Activated CD4-positive, alpha-beta T cell treated with anti-CD3 and anti-CD28 coated beads, Interleukin-2, amount 50 U/mL, for 24 hours (primary cell): ENCODE data around the gene ALKBH4.
A peak's percentile ranks its signal among the peaks of the same experiment; 100 is the strongest.
"Not testable (repeated sequence)": the region's sequence is repeated elsewhere in the genome, so short reads cannot be mapped to it uniquely, and the experiment has no call there.

Experiments
- DNase-seq, 2 donors: peaks; one replicate each; pipeline ENCODE4 v3.0.0-alpha.2; 2020; ENCODE audit warnings: low read depth in 1 of 2, low spot score in 1 of 2

Gene ALKBH4

DNA sequence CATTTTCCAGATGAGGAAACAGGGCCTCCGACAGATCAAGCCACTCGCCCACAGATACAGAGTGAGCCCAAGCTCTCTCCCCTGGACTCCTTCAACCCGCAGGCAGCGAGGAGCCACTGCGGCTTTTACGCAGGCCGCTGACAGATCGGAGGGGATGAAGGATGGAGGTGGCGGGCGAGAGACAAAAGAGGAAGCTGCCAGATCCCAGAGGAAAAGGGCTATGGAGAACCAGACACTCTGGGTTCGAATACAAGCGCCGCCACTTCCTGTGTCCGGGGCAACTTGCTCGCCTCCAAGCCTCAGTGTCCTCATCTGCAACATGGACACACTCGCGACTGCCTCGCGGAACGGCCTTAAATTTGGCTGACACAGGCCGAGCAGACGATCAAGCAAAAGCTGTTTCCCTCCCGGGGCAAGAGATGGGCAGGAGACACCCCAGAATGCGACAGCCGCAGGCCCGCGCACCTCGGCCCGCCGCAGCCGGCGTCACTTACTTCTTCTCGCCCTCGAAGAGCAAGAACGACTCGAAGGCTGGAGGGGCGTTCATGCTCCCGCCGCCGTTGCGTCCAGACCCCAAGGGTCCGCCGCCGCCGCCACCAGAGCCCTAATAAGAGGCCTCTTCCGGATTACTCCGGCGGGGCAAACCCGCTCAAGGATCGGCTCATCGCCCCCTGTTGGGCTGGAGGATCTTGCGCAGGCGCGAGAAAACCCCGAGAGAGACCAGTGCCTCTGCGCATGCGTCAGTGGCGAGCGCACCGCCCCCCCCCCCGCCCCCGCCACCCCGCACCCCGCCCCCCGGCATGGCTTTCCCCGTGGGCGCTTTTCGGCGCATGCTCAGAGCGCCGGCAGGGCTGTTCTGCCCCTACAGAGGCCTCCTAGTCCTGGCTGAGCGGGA, 13.9 kb upstream of the ALKBH4 start, which contains the start of gene POLR2J:
TSS of gene POLR2J (minus strand) at position 609 of the 895 bp plus-strand sequence. CDS start at position 547, 62 bp downstream.
- DNase-seq: peak; percentile 82 to 86

DNA sequence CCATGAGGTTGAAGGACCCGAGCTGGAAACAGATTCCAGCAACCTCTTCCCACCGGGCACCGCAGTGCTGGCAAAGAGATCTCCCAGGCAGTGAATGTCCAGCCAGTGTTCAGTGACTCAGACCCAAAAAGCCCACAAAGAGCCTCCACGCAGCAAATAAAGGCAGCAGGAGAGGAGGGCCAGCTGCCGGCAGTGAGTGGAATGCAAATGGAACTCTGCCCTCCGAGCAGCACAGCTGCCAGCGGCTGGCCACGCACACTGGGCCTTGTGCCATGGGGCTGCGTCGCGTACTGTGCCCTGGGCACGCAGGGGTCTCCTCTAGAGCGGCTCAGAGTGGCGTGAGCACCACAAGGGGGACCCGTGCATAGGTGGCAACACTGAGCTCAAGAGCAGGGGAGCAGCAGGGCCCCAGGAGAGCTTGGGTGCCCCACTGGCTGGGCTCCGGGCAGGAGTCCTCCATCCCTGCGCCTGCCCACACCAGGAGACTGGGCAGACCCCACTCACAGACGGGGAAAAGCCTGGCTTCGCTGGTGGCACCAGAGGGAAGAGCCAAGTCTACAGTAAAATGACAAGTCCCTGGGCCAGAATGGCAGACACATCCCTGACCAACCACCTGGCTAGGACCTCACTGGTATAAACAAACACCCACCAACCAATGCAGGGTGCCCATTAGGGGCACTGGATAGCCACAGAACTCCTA, 10.2 kb upstream of the ALKBH4 start:
- DNase-seq: not testable (repeated sequence)

DNA sequence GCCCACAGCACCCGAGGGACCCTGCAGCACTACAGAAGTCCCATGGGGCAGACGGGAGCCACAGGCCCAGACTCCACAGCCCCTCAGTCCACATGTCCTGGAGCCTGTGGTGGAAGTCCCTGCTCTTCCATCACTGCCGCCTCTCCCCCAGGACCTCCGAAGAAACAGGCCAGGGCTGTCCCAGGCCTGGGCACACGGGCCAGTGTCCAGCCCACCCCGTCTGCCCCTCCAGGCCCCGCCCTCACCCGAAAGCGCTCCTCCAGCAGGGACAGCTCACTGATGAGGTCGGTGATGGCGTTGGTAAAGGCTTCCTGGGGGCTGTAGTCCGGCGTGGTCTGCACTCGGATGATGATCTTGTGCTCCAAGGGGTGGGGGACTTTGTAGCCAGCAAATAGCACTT, 9.5 kb upstream of the ALKBH4 start:
- not testable (repeated sequence) for DNase-seq

DNA sequence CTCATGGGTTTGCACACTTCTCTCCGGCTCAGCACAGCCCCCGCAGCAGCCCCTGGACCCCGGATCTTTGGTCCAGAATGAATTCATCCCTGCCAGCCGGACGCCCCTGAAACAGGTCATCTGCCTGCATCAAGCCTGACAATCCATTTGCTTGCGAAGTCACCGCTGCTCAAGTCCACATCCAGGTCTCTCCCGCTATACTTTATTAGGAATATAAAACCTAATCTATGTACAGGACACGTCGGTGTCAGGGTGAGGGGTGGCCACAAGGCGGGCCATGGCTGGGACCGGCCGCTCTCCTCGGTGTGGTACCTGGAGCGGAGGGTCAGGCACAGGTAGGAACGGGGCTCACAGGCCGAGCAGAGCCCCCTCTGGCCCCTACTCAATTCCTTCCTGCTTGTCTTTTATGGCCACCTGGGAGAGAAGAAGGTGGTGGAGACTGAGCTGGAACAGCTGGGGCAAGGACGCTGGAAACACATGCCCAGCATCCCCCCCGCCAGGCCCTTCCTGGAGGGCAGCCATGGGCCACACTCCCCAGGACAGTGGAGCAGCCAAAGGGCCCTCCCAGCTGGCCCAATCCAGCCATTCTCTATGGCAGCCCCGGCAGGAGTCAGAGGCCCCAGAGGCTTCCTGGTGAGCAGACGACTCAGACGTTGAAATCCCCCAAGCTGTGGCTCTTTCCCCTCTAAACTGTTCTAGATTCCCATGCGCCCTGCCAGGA, 8.8 kb upstream of the ALKBH4 start:
- DNase-seq: no peak

DNA sequence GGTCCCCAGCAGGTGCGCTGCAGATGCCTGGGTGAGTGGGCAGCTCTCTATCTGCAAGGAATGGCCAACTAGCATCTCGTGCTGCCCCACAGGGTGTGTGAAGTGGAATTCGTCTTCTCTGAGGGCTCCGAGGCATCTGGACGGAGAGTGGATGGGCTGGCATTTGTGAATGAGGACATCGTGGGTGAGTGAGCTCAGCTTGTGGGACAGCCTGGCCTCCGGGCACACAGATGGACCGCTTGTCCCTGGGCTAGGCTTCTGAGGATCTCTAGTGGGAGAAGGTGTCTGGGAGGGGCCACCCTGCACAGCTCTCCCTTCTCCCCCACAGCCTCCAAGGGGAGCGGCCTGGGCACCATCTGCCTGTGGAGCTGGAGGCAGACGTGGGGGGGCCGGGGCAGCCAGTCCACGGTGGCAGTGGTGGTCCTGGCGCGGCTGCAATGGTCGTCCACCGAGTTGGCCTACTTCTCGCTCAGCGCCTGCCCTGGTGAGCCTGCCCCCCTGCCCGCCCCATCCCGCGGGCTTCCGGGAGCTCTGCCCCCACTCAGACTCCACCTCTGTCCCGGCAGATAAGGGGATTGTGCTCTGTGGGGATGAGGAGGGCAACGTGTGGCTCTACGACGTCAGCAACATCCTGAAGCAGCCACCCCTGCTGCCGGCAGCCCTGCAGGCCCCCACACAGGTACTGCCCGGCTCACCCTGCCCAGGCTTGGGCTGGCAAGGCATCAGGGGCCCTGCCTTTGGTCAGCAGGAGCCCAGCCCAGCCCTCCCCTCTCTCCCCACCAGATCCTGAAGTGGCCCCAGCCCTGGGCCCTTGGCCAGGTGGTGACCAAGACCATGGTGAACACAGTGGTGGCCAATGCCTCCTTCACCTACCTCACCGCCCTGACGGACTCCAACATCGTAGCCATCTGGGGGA, 7.7 kb upstream of the ALKBH4 start:
- DNase-seq: no peak

DNA sequence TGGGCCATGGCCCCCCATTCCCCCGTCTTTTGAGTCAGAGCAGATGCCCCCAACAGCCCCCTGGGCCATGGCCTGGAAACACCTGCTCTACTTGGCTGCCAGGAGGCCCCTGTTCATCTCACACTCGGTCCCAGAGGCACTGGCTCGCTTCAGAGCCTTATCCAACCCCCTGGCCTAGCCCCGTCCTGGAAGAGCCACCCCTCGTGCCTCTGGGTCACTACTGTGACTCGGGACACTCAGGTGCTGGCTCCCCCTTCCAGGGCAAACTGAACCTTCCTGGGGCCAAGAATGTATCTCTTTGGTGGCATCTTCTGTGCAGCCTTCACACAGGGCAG, 7.1 kb upstream of the ALKBH4 start:
- DNase-seq: no peak

DNA sequence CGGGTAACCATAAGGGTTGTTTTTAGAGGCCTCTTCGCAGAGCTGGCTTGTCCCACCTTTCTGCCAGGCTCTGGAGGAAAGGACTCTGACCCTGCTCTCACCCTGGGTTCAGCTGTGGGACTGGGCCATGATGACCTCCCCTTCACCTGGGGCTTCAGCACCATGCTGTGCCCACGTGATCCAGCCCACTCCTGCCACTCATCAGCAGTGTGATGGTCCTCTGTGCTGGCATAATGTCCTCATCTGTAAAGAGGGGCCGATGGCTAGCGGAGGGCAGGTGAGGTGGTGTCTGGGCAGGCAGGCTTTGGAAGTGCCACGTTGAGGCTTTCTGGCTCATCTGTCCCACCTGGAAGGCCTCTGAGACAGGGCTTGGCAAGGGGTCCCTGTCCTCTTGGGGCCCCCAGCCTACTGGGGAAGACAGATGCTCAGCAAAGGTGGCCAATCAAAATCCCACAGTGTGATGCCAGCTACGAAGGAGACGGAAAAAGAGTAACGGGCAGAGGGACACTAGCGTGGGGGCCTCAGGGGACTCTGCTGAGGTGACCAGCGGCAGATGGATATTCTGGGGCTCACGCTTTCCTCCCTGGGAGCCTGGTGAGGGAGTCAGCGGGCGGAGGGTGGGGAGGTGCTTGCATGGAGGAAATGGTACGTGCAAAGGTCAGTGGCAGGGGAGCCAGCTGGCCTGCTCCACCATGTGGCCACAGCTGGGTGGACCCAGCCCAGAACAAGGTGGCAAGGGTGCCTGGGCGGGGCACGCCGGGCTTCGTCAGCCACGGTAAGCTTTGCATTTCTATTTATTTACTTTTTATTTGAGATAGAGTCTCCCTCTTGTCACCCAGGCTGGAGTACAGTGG, 5.5 kb upstream of the ALKBH4 start:
- DNase-seq: no peak

DNA sequence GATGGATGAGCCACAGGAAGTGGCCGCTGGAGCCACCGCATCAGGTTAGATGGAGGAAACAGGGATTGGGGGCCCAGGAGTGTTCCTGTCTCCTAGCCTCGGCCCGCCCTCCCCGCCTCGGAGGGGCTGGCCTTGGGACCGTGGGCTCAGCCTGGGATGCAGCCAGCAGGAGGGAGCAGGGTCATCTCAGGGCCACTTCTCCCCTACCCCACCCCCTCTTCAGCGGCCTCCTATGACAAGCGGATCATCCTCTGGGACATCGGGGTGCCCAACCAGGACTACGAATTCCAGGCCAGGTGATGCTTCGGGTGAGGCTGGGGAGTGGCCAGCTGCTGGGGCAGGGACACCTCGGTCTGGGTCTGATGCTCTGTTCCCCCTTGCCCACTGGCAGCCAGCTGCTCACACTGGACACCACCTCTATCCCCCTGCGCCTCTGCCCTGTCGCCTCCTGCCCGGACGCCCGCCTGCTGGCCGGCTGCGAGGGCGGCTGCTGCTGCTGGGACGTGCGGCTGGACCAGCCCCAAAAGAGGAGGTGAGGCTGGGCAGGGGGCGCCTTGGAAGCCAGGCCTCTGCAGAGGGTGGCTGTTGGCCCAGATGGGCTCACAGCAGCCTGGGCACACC, 4.8 kb upstream of the ALKBH4 start:
- no peak for DNase-seq

DNA sequence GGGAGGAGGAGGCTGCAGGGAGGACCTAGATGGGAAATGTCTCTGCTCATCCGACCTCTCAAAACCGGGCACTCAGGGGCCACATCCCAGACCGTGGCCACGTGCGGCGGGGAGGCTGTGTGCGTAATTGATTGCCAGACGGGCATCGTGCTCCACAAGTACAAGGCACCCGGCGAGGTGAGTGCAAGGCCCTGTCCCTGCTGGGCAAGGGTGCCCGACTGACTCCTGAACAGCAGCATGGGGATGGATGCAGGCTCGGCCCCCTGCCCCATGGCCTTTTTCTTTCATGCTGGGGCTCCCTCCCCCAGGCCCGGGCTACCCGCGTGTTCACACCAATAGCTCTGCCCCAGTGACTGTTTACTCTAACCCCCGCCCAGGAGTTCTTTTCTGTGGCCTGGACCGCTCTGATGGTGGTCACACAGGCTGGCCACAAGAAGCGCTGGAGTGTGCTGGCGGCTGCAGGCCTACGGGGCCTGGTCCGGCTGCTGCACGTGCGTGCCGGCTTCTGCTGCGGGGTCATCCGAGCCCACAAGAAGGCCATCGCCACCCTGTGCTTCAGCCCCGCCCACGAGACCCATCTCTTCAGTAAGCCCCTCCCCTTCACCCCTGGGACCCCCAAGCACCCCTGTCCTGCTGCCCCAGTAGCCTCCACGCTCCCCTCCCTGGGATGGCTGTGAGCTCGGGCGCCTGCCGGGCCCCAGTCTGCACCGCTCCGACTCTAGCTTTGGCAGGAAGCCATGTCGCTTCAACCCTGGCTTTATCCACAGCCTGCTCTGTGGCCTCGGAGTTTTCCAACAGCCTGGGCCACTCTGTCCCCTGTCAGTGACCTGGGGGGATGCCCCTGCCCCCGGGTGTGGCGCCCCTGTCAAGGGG, 4.1 kb upstream of the ALKBH4 start:
- no peak for DNase-seq

DNA sequence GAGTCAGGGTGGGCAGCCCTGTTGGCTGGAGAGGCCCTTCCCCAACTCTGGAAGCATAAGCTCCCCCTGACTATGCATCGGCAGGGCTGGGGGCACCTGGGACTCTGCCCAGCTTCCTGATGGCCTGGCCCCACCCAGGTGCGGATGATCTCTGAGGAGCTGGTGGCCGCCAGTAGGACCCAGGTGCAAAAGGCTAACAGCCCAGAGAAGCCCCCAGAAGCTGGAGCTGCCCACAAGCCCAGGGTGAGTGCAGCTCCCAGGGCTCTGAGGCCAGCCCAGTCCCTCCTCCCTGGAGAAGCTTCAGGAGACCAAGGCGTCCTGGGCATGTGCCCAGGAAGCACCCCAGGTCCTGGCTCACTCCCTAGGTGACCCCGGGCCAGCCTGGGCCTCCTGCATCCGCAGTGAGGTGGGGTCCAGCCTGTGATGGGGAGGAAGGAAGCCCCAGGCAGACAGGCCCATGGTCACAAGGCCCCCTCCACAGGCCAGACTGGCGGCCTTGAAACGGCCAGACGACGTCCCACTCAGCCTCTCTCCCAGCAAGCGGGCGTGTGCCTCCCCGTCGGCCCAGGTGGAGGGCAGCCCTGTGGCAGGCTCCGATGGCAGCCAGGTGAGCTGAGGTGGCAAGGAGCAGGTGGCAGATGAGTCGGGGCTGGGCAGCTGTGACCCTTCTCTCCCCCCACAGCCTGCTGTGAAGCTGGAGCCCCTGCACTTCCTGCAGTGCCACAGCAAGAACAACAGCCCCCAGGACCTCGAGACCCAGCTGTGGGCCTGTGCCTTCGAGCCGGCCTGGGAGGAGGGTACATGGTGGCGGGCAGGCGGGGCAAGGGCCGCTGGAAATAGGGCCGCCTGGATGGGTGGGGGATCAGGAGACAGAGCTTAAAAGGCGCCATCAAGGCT, 3.2 kb upstream of the ALKBH4 start:
- no peak for DNase-seq

DNA sequence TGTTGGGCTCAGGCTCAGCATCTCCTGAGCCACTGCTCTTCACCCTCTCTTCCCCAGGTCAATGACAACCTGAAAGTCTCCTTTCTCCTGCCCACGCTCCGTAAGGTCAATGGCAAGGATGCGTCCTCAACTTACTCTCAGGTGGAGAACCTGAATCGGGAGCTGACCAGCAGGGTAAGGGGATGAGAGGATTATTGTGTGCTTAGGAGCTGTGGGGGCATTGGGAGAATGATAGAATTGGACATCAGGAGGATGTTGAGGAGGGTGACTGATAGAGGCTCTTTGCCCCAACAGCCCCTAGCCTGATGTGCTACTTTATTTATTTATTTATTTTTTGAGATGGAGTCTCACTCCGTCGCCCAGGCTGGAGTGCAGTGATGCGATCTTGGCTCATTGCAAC, 1.4 kb upstream of the ALKBH4 start:
- DNase-seq: no peak

DNA sequence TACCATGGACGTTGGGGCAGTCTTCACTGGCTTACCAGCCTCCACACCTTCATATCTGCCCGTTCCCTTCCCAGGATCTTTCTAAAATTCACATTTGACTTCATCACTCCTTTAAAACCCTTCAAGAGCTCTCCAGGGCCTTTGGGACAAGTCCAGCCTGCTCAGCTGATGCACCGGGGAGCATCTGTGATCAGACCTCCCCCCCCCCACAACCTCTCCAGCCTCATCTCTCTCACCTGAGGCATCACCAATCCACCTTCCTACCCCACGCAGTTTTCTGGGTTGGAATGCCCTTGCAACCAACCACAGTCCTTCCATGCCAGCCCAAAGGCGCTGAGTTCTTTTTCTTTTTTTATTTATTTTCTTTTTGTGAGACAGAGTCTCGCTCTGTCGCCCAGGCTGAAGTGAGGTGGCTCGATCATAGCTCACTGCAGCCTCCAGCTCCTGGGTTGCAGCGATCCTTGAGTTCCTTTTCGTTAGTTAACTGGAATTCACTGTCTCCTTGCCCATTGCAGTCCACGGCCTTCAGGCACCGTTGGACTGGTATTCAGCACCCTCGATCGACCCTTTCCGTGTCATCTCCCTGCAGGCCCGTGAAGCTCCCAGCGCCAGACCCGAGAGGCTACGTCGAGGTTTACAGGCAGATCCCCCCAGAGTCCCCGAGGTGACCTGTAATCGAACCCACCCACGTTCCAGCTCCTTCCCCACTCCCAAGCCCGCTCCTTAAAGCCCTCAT, 654 bp downstream of the ALKBH4 start:
- no peak for DNase-seq

DNA sequence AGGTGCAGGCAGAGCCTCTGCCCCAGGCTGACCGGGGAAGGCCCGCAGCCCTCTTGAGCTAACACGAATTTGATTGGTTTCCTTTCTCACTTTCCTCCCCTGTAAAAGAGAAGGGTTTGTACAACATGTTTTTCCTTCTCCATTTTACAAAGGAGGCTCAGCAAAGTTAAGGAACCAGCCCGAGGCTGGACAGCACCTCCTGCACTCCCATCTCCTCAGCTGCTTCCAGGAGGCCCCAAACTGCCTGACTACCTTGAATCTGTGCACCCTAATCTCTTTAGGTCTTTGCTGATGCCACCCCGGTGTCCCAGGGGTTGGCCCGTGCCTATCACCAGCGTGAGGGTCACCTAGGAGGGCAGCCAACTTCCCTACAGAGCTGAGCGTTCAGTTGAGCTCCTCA, 4.2 kb downstream of the ALKBH4 start:
- no peak for DNase-seq

DNA sequence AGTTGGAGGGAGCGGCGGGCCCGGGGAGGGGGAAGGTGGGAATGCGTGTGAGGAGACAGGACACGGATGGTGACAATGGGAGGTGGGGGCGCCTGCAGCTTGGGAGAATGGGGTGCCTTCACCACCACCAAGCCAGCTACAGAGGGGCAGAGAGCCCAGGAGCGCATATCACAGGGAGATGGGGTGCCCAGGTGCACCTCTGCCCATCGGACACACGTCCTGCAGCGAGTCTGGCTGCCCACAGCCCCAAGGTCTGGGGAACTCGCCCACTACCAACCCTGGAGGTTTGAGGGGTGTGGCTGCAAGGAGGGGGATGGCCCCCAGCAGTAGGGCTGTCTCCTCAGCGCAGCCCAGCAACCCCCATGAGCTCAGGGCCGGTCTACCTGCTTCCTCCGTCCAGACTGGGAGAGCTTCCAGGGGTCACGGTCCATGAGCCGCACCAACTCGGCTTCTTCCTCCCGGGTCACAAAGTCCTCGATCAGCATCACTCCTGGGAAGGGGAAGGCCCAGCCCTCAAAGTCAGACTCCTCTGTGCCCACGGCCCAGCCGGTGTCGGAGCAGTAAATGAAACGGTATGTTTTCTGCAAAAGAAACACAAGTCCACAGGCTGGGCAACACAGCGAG, 5.3 kb downstream of the ALKBH4 start:
- no peak for DNase-seq

DNA sequence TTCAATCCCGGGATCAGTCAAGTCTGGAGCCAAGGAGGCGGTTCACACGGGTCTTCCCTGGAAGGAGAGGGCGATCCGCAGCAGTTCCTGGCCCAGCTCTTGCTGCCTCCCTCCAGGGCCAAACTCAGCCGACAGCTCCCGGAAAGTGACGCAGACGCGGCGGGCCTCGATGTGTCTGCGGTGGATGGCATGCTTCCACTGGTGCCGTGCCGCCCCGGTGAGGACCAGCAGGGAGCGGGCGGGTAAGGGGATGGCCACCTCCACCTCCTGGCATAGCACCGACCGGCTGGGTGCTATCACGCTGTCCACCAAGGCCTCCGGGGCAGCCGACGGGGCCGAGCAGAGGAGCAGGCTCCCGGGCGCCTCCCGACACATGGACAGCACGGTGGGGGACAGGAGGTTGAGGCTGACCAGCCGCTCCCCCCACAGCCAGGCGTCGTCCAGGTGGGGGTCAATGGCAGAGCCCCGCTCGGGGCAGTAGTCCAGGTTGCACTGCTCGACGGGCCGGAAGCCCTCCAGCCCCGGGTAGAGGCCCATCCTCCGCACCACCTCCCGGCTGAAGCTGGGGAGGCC, 7.2 kb downstream of the ALKBH4 start:
- DNase-seq: no peak

DNA sequence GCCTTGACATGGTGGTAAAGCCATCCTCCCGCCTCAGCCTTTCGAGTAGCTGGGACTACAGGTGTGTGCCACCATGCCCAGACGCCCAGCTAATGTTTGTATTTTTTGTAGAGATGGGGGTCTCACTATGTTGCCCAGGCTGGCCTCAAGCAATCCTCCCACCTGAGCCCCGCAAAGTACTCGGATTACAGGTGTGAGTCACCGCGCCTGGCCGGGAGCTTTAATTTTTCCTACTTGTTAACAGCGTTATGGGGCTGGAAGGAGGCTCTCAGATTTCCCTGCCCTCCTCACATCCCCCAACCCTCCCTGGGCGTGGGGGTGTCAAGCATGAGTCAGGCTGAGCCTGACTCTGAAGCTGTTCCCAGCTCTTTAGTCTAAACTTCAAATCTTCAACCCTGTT, 8.3 kb downstream of the ALKBH4 start:
- DNase-seq: no peak
